Loucy (cell line): ENCODE data around the gene C4orf33.

ENCODE experiments used
- EZH2phosphoT487 ChIP-seq: fragments of 200-600 bp; IDR thresholded peaks from 2 replicates; pipeline ENCODE4 v1.6.1; 2018; ENCODE audit warnings: antibody characterized with exemption, mild to moderate bottlenecking, moderate library complexity, borderline replicate concordance
- TF ChIP-seq, protein P1 (sequence below): fragments of 200-600 bp; sonication (generic); conservative IDR thresholded peaks from 2 replicates; pipeline ENCODE4 v1.5.1; 2014; ENCODE audit warnings: mild to moderate bottlenecking, antibody characterized with exemption, low read length

DNA sequence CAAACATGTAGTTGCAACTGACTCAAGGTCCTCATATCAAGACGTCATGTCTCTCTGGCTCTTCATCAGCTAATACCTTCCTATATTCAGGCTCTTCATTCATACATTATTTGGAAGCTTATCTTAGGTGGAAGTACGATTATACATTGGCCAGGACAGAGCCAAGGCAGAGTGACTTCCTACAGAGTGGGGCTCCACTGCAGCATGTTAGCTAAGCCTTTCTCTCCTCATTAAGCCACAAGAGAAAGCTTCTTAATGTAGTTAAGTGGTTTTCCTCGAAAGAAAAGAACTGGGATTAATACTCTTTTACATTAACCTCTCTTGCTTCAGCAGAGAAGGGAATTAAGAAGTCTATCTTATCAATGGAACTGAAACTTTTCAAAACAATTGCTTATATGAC lies 15.0 kb downstream of the C4orf33 start:
- TF ChIP-seq, protein P1, sequence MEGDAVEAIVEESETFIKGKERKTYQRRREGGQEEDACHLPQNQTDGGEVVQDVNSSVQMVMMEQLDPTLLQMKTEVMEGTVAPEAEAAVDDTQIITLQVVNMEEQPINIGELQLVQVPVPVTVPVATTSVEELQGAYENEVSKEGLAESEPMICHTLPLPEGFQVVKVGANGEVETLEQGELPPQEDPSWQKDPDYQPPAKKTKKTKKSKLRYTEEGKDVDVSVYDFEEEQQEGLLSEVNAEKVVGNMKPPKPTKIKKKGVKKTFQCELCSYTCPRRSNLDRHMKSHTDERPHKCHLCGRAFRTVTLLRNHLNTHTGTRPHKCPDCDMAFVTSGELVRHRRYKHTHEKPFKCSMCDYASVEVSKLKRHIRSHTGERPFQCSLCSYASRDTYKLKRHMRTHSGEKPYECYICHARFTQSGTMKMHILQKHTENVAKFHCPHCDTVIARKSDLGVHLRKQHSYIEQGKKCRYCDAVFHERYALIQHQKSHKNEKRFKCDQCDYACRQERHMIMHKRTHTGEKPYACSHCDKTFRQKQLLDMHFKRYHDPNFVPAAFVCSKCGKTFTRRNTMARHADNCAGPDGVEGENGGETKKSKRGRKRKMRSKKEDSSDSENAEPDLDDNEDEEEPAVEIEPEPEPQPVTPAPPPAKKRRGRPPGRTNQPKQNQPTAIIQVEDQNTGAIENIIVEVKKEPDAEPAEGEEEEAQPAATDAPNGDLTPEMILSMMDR: no peak
- no peak for TF ChIP-seq EZH2phosphoT487
